Choroid plexus epithelial cell (primary cell): ENCODE data around the gene OR56A4.

Experiments
- DNase-seq: peaks from one replicate; pipeline ENCODE4 v3.0.0-alpha.2; 2010; ENCODE audit warnings: low read depth
- H3K4me3 ChIP-seq: 2 replicates; pipeline ENCODE4 v1.5.1; 2011; ENCODE audit warnings: low read depth, mild to moderate bottlenecking, control low read depth, low read length, moderate library complexity
- TF ChIP-seq, protein P1 (sequence below): conservative IDR thresholded peaks from 2 replicates; pipeline ENCODE4 v1.5.1; 2011; ENCODE audit warnings: low read depth, mild to moderate bottlenecking, control low read depth, inconsistent platforms, low read length, moderate library complexity

Gene OR56A4

DNA sequence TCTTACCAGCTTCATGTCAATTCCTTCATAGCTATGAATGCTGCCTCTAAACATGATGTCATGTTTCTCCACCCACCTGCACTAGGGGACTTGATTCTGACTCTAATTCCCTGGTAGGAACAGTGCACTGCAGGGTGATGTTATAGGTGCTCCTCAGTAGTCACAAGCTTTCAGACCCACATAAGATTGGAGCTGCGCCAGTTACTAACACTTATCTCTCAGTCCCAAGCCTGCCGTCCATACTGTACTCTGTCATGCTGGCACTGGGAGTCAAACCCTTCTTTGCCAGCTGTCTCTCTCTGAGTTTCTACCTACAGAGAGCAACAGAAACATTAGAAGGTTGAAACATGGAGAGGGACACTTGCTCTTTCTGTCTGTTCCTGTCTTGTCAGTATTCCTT lies 18.3 kb upstream of the OR56A4 start:
- DNase-seq, result no peak
- TF ChIP-seq, protein P1, sequence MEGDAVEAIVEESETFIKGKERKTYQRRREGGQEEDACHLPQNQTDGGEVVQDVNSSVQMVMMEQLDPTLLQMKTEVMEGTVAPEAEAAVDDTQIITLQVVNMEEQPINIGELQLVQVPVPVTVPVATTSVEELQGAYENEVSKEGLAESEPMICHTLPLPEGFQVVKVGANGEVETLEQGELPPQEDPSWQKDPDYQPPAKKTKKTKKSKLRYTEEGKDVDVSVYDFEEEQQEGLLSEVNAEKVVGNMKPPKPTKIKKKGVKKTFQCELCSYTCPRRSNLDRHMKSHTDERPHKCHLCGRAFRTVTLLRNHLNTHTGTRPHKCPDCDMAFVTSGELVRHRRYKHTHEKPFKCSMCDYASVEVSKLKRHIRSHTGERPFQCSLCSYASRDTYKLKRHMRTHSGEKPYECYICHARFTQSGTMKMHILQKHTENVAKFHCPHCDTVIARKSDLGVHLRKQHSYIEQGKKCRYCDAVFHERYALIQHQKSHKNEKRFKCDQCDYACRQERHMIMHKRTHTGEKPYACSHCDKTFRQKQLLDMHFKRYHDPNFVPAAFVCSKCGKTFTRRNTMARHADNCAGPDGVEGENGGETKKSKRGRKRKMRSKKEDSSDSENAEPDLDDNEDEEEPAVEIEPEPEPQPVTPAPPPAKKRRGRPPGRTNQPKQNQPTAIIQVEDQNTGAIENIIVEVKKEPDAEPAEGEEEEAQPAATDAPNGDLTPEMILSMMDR, result no peak
- H3K4me3 ChIP-seq, result no peak overlapping the region

DNA sequence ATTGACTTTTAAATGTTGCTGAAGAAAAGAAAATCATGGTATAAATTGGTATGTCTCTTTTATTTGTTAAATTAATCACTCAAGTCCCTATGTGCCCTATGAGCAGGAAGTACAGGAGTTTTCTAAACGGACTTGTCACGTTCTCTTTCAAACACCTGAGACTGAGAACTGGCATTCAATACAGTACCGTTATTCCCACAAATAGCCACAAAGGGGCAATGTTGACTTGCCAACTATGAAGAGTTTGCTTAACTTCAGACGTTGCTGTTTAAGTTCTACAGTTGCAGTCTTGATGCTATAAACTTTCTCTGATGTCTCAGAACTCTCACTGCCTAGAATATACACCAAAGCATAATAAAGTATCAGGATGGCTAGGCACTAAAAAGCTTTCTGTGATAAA lies 16.2 kb upstream of the OR56A4 start:
- DNase-seq, result peak; percentile 58
- no peak overlapping the region for H3K4me3 ChIP-seq
- TF ChIP-seq, protein P1, result peak; percentile 47

DNA sequence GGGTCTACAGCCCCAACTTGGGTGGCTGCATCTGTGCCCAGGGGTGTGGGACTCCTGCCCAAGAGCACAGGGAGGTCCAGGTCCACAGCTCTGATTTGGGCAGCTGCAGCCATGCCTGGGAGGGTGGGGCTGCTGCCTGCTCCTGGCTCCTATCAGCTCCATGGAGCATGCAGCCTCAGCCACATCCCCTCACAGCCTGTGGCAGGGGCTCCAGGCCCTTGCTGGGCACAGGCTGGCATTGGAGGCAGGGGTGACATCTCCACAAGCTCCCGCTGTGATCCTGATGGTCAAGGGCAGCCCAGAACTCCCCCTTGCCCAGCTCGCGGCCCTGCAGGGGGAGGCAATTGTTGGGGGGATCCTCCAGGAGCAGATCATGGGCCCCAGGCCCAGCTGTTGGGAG lies 6.3 kb upstream of the OR56A4 start:
- TF ChIP-seq, protein P1, result no peak
- H3K4me3 ChIP-seq, result no peak overlapping the region
- no peak for DNase-seq

DNA sequence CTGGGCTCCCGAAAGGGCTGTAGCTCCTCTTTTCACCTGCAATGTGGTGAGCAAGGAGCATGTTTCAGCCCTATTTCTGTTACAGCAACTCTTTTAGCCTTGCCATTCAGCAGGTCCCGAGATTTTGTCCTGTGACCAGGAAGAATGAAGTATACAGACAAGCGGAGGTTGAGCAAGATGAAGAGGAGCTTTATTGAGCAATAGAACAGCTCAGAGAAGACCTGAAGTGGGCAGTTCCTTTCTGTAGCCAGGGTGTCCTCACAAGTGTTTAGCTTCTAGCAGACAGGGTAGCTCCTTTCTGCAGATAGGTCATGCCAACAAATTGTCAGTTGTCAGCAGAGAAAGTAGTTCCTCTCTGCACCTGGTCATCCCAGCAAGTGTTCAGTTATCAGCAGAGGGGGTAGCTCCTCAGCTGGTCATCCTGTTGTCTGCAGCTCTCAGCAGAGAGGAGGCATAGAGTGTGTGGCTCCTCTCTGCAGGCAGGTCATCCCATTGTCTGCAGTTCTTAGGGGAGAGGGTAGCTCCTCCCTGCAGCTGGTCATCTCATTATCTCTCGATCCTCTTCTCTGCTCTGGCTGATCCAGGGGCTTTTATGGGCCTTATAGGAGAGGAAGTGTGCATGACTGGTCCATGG lies 5.4 kb upstream of the OR56A4 start:
- no peak for DNase-seq
- TF ChIP-seq, protein P1, result no peak

DNA sequence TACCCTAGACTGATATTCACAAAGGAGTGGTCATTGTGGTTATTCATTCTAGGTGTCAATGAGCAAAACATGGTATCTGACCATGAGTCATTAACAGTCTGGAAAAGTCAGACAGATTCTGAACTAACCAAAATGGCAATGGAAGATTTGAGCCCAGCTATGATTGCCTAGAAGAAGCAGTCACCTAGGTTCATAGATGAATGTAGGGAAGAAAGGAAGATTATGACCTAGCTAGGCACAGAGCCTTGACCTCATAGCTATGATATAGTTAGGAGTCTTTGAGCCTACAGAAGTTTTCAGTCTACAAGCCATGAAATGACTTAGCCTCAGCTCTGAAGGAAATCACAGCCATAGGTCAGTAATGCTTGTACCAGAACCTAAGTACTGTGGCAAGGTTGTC lies 351 bp downstream of the OR56A4 start:
- H3K4me3 ChIP-seq, result no peak overlapping the region
- TF ChIP-seq, protein P1, result no peak
- DNase-seq, result no peak

More for the DNA sequence above, 5.4 kb upstream of the OR56A4 start:
- no peak overlapping the region for H3K4me3 ChIP-seq

DNA sequence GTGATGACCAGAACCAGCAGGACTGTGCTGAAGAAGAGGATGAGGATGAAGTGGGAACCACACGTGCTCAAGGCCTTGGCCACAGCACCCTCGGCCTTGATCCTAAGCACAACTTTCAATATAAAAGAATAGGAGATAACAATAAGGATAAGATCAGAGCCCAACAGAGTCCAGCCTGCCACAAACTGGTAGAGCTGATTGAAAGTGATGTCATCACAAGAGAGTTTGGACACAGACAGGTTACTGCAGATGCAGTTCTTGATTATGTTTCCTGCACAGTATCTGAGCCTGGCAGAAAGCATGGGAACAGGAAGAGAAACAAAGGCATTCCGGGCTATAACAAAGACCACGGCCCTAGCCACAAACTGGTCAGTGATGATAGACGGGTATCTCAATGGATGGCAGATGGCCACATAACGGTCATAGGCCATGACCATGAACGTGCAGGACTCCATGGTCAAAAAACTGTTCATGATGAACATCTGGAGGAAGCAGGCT lies 4.5 kb downstream of the OR56A4 start:
- TF ChIP-seq, protein P1, result no peak
- no peak for DNase-seq
- H3K4me3 ChIP-seq, result no peak overlapping the region

DNA sequence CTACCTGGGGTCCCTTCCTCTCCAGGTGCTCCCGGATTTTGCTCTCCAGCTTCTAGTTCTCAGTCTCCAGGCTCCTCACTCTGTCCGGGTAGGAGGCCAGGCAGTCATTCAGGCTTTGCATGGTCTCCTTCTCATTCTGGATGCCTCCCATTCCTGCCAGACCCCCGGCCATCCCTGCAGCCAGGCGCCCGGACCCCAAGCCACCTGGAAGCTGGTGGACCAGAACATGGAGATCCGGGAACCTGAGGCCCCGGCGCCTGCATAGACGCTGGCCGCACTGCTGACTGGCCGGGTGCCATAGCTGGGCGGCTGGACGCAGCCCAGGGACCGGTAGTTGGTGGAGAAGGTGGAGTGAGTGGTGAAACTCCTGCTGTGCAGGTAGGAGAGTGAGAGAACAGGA lies 12.0 kb downstream of the OR56A4 start:
- no peak for DNase-seq
- no peak overlapping the region for H3K4me3 ChIP-seq
- TF ChIP-seq, protein P1, result no peak
